Bronchial epithelial cell (primary cell): ENCODE measurements around the gene FANCM. TPM values are rescaled to one million over a fixed set of nuclear protein-coding genes. Genes with fewer than 3 reads are reported as not detected.
"Not testable (repeated sequence)": the region's sequence is repeated elsewhere in the genome, so short reads cannot be mapped to it uniquely, and the experiment has no call there.

Experiments
- DNase-seq: peaks from one replicate; pipeline ENCODE4 v3.0.0-alpha.2; 2010; ENCODE audit warnings: low read depth
- FAIRE-seq: peaks from 2 replicates; lab custom pipeline; 2011; peaks lifted over from hg19 to GRCh38; lab: Jason Lieb, UNC
- H3K27me3 ChIP-seq: 2 replicates; pipeline ENCODE4 v1.5.1; 2011; ENCODE audit warnings: low read length; ENCODE audit not compliant: control insufficient read depth, insufficient read depth
- H3K36me3 ChIP-seq: 2 replicates; pipeline ENCODE4 v1.5.1; 2011; ENCODE audit warnings: low read length; ENCODE audit not compliant: control insufficient read depth, insufficient read depth
- H3K4me3 ChIP-seq: 2 replicates; pipeline ENCODE4 v1.5.1; 2011; ENCODE audit warnings: mild to moderate bottlenecking, low read depth, low read length, control low read depth
- total RNA-seq: library from RNA; depleted of rRNA; stranded (reverse); fragments of >200 nt; gene quantifications from 2 replicates; pipeline ENCODE4 v1.2.1, GENCODE V29; 2014
- TF ChIP-seq, protein P1 (sequence below): IDR thresholded peaks from 2 replicates; pipeline ENCODE4 v1.5.1; 2011; ENCODE audit warnings: mild to moderate bottlenecking, moderate library complexity, low read length, control low read depth, inconsistent platforms; ENCODE audit not compliant: insufficient read depth, severe bottlenecking

Gene FANCM
- total RNA-seq, 1 donor from 2014 or later, result 2.9 TPM

DNA sequence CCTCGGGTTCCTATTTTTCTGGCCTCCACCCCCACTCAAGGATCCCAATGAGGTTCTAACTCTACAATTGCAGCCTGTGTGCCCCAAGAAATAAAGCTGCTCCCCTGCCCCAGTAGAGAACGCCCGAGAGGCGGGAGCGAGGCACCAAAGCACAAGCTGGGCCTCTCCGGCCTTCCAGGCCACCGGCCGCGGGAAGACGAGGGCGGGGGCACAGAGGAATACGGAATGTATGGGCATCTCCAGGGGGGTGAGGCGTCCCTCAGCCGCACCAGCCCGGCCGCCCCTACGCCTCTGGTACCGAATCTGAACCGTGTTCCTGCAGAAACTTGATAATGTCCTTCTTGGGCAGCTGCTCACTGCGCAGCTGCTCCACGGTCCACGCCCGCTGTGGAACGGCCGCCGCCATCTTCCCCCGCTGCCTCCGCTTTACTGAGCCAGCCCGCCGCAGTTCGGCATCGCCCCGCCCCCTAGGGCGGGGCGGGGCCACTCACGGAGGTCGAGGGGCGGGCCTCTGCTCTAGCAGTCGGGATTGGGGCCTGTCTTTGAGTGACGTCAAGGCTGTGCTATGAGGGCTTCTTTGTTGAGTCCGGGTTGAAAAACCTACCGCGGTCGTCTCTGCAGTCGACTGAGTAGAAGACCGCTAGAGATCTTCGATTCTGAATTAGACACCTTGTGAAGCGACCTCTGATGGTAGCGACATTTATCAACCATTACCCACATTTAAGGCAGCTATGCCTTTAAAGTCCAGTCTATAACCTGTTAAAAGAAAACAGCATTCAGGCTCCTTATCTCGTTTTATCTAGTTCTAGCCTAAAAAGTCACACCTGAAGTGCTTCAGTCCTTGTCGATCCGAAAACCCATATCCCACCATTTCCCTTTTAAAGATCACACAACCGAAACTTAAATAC is 1.4 kb upstream of the FANCM start, which contains the start of gene FKBP3:
Gene FKBP3 (minus strand): TSS at position 431 of the 908 bp plus-strand sequence. CDS start 25 bp downstream, at position 406.
- H3K36me3 ChIP-seq, result no peaks in the 10 kb centered on the region
- FAIRE-seq (no peak), DNase-seq (peak; percentile 97)
- TF ChIP-seq, protein P1, sequence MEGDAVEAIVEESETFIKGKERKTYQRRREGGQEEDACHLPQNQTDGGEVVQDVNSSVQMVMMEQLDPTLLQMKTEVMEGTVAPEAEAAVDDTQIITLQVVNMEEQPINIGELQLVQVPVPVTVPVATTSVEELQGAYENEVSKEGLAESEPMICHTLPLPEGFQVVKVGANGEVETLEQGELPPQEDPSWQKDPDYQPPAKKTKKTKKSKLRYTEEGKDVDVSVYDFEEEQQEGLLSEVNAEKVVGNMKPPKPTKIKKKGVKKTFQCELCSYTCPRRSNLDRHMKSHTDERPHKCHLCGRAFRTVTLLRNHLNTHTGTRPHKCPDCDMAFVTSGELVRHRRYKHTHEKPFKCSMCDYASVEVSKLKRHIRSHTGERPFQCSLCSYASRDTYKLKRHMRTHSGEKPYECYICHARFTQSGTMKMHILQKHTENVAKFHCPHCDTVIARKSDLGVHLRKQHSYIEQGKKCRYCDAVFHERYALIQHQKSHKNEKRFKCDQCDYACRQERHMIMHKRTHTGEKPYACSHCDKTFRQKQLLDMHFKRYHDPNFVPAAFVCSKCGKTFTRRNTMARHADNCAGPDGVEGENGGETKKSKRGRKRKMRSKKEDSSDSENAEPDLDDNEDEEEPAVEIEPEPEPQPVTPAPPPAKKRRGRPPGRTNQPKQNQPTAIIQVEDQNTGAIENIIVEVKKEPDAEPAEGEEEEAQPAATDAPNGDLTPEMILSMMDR, result peak; percentile 23
- peak within 1 kb of the TSS; percentile 71 for H3K4me3 ChIP-seq
- no peaks in the 10 kb centered on the region for H3K27me3 ChIP-seq

DNA sequence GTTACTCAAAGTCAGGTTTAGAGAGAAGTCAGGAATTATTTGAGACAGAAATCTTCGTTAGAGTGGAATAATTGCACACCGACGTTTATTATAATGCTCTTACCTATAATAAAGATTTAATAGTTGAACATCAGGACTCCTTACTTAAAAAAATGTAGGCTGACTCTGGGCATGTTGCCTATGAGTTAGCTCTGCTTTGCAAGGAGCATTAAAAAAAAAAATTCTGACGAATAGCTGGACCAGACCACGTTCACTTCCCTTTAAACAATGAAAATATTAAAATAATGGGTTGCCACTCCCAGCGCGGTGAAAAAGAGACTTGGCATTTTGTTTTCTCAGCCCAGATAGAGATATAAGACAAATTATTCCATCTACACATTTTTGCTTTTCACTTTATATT is 574 bp upstream of the FANCM start:
- no peak for FAIRE-seq
- H3K4me3 ChIP-seq, result peak overlapping the region; percentile 71
- TF ChIP-seq, protein P1, result no peak

DNA sequence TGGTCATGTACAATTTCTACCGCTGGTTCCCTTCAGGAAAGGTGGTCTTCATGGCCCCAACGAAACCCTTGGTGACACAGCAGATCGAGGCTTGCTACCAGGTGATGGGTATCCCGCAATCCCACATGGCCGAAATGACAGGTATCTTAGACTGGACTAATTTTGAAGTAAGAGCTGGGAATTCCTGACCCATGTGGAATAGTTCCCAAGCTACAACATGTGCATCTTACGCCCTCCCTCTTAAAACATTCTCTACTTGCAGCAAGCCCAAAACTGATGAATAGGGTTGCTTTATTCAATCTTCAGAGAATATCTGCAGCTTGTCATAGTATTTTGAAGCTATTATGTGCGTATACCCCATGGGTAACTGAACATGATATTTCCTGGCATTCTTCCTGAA is 669 bp downstream of the FANCM start:
- Histone ChIP-seq H3K4me3 (peak overlapping the region; percentile 71), H3K27me3 (no peaks in the 10 kb centered on the region), H3K36me3 (no peaks in the 10 kb centered on the region)
- TF ChIP-seq, protein P1, result no peak
- FAIRE-seq (no peak), DNase-seq (no peak)

More for the DNA sequence above, 574 bp upstream of the FANCM start:
- DNase-seq, result peak; percentile 34
- H3K36me3 ChIP-seq, result no peaks in the 10 kb centered on the region
- no peaks in the 10 kb centered on the region for H3K27me3 ChIP-seq

DNA sequence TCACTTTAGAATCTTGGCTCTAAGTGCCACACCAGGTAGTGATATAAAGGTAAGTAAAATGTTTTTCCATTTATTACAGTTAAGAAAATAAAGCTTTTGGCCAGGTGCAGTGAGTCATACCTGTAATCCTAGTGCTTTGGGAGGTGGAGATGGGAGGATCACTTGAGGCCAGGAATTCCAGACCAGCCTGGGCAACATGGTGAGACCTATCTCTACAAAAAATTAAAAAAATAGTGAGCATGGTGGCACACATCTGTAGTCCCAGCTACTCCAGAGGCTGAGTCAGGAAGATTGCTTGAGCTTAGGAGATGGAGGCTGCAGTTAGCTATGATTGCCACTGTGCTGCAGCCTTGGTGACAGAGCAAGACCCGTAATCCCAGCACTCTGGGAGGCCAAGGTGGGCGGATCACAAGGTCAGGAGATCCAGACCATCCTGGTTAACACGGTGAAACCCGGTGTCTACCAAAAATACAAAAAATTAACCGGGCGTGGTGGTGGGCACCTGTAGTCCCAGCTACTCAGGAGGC is 5.0 kb downstream of the FANCM start:
- DNase-seq, result peak; percentile 51
- TF ChIP-seq, protein P1, result no peak
- no peaks in the 10 kb centered on the region for H3K27me3 ChIP-seq
- H3K36me3 ChIP-seq, result no peaks in the 10 kb centered on the region
- H3K4me3 ChIP-seq, result no peak overlapping the region
- FAIRE-seq, result no peak

DNA sequence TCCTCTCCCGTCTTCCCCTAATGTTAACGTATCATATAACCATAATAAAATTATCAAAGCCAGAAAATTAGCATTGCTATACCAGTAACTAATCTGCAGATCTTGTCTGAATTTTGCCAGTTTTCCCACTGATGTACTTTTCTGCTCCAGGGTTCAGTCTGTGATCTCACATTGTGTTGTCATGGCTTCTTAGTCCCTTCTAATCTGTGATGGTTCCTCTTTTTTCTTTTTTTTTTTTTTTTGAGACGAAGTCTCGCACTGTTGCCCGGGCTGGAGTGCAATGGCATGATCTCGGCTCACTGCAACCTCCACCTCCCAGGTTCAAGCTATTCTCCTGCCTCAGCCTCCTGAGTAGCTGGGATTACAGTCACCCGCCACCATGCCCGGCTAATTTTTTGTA is 6.4 kb downstream of the FANCM start:
- H3K36me3 ChIP-seq, H3K4me3 ChIP-seq, DNase-seq, FAIRE-seq, H3K27me3 ChIP-seq: not testable (repeated sequence)

DNA sequence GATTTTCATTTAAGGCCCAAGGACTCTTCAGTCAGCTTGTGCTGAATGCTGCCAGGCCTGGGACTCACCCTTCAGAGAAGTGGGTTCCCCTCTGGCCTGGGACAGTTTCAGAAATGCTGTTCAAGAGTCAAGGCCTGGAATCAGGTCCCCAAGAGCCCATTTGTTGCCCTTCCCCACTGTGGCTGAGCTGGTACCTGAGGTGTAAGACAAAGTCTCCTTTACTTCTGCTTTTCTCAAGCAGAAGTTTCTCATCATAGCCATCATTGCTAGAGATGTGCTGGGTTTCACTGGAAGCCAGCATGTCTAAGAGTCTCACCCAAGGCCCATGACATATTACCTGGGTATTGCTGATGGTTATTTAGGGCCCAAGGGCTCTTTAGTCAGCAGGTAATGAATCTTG is 8.9 kb downstream of the FANCM start:
- no peaks in the 10 kb centered on the region for H3K27me3 ChIP-seq
- TF ChIP-seq, protein P1, result no peak
- H3K4me3 ChIP-seq, result no peak overlapping the region
- FAIRE-seq (no peak), DNase-seq (no peak)
- H3K36me3 ChIP-seq, result no peaks in the 10 kb centered on the region
